GM18907 (cell line): Measurements from ENCODE around the gene TBC1D8.

Source experiments
- ATAC-seq: cut with Tn5 transposase; IDR thresholded peaks from one replicate; pipeline ENCODE4 v1.9.1; 2021; ENCODE audit warnings: mild to moderate bottlenecking, moderate library complexity; ENCODE audit not compliant: unreplicated experiment

Gene TBC1D8

DNA sequence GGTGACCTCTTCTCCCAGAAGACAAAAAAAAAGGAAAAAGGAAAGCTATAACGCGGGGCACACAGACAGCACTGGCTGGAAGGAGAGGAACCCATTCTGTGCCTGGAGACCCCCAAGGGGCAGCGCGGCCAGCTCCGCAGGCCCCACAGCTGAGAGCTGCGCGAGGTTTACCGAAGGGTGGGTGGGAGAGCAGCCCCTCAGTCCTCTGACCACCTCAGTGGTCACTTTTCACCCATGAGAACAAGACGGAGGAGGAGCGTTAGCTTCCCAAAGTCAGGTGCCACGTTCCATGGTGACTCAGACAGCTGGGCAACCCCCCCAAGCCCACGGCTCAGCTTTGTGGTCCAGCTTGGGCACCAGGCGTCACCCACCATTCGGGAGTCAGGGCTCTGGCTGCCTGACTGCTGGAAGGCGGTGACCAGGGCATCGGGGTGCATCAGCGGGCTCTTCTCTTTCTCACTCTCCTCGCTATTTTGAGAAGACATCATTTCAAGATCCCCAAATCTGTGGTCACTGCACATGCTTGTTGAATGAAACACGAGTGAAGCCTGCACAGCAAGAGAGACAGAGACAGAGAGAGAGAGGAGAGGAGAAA lies 113.9 kb downstream of the TBC1D8 start:
- ATAC-seq, result no peak

- ATAC-seq, result no peak
Measured at GRCh38 chr2:101036562-101036961, 114.6 kb downstream of the TBC1D8 start.

- ATAC-seq, result no peak
Measured at GRCh38 chr2:101032084-101032776, 119.0 kb downstream of the TBC1D8 start.

DNA sequence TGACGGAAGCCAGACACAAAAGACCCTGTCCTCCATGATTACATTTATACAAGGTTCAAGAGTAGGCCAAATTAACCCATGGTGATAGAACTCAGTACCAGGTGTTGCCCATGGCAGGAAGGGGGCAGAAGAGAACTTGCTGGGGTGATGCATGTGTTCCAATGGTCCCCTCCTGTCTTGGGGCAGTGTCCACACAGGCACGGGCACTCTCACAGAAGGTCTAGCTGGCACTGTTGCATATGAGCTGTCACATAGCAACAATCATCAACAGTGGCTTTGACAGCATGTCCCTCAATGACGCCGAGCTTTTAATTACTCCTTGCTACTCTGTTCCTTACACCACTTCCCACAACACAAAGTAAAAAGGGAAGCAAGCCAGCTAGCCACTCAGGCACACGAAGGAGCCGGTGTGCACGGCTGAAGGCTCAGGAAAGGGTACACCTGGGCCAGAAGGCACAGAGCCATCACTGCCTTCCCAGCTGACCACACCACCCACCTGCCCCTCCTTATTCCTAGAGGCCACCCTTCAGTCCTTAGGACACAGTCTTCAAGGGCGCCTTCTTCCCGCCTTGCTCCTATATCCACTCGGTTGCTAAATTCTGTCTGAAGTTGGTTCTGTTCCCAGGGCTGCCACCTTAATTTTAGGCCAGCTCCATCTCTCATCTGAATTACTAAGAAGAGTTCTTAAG lies 120.2 kb downstream of the TBC1D8 start:
- ATAC-seq, result no peak

- ATAC-seq, result no peak
Measured at GRCh38 chr2:101027852-101028251, 123.3 kb downstream of the TBC1D8 start.

- ATAC-seq, result no peak
Measured at GRCh38 chr2:101026923-101027469, 124.2 kb downstream of the TBC1D8 start.

GRCh38 chr2:101026253-101026701 lies 124.9 kb downstream of the TBC1D8 start:
- no peak for ATAC-seq

GRCh38 chr2:101025561-101025960 lies 125.6 kb downstream of the TBC1D8 start:
- no peak for ATAC-seq

GRCh38 chr2:101023327-101024107 lies 127.7 kb downstream of the TBC1D8 start:
- no peak for ATAC-seq

GRCh38 chr2:101022221-101022620 lies 129.0 kb downstream of the TBC1D8 start:
- ATAC-seq, result no peak

DNA sequence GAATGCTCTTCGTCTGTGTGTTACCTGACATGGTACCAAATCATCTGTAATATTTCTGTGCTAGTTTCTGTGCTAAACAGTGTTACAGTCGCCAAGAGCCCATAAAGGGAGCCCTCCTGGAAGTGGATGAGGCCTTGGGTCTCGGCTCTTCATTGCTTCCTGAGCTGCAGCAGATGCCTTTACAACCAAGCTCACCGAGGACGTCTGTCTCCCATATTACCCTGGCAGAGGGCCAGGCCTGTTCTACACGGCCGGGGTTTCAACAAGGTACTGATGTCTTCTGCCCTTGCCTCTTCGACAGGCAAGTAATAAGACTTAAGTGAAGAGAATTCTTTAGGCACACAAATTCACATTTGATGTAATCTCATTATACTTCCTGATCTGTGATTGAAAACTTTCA lies 132.2 kb downstream of the TBC1D8 start:
- no peak for ATAC-seq

GRCh38 chr2:101017371-101017770 lies 133.8 kb downstream of the TBC1D8 start:
- no peak for ATAC-seq

GRCh38 chr2:101014264-101014857 lies 136.8 kb downstream of the TBC1D8 start:
- ATAC-seq, result no peak

- ATAC-seq, result no peak
Measured at GRCh38 chr2:101012706-101013181, 138.4 kb downstream of the TBC1D8 start.

DNA sequence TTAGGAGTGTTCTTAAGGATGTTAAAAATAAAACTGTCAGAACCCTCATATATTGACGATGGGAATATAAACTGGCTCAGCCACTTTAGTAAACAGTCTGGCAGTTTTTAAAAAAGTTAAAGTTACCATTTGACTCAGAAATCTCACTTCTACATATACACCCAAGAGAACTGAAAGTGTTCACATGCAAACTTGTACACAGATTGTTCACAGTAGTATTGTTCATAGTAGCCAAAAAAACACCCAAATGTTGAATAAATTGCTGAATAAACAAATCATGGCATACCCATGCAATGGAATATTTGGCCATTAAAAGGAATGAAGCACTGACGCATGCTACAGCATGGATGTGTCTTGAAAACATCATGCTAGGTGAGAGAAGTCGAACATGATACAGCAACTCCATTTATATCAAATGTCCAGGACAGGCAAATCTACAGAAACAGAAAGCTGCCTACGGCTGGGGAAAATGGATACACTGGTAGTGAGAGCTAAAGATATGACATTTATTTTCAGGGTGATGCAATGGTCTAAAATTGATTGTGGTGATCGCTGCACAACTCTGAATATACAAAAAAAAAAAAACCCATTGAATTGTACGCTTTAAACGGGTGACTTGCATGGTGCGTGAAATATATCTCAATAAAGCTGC lies 139.0 kb downstream of the TBC1D8 start:
- peak; percentile 83 for ATAC-seq

GRCh38 chr2:101011152-101011551 lies 140.0 kb downstream of the TBC1D8 start:
- ATAC-seq, result no peak

DNA sequence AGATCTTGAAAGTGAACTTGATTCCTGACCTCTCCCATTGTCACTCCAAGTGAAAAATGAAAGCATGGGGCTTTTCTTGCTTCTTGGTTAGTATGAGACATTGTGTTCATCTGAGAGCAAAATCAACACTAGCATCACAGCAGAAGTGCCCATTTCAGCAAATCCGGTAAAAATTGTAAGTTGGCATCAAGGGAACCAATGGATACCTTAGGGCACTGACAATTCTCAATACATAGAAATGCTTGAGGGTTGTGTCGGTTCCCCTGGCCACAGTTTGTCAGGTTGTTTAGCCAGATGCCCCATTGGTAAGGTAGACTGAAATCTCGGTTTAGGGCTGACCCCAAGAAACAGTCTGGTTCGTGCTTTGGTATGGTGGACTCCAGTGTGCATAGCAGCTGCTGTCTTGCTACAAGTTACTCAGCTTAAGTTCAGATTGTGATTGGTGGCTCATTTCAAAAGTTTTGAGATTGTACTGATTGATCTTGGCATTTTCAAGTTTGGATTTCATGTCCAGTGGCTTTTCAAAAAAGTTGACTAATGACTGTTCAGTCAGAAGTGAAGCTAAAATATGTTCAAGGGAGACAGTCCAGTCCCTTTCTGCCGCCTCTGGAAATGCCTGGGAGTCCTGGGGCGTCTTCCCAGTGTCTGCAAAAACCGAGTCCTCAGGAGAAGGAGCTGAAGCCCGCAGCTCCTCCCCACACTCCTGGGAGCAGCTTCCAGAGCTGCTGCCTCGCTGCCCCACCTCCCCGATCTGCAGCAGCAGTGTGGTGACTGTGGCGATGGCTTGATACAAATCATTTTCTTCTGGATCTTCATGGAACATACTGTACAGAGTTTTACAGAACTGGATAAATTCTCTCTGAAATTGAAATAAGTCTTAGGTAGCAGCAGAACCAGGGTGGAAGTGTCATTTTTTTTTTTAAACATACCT lies 143.5 kb downstream of the TBC1D8 start:
- ATAC-seq, result no peak

GRCh38 chr2:101006065-101006715 lies 145.0 kb downstream of the TBC1D8 start:
- no peak for ATAC-seq
